Measurements from ENCODE around the gene DENND2D. TPM values are rescaled to one million over a fixed set of nuclear protein-coding genes. Genes with fewer than 3 reads are reported as not detected.

DENND2D gene
- total RNA-seq, 1 donor: 4.7 TPM

DNA sequence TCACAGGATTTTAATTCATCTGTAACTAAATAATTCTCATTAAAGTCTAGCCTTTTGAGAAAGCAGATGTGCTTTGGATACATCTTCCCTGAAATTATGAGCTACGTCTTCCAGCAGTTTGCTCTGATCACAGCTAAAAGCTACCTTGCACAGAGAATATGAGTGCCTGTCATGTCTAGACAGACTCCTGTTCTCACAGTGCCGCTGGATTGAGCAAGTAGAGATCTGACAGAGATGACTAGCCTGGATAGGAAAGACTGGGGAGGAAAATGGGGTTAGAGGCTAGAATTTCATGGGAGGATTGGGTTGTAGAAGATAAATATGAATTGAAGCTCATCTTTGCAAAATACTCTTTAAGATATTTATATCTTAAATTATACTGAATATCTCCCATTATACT lies 36.3 kb downstream of the DENND2D start:
- H3K27ac ChIP-seq (ENCODE audit: low read depth, low read length): no peak overlapping the region
- no peaks in the 10 kb centered on the region for H3K27me3 ChIP-seq (ENCODE audit: insufficient read depth, low read length)
- H3K36me3 ChIP-seq (ENCODE audit: insufficient read depth, low read length): peaks cover 16% of the 10 kb centered on the region
- H2AFZ ChIP-seq (ENCODE audit: low read length): no peak overlapping the region
- DNase-seq (ENCODE audit: insufficient read length, low spot score, missing footprints): no peak
- no peaks in the 10 kb centered on the region for H3K4me1 ChIP-seq (ENCODE audit: insufficient read depth, low read length)
- H3K4me2 ChIP-seq (ENCODE audit: insufficient read depth, low read length): no peak overlapping the region
- H3K79me2 ChIP-seq (ENCODE audit: insufficient read depth, low read length): peaks cover 4% of the 10 kb centered on the region
- H3K9me3 ChIP-seq (ENCODE audit: low read depth, low read length): no peaks in the 10 kb centered on the region
- no peaks in the 10 kb centered on the region for H4K20me1 ChIP-seq (ENCODE audit: insufficient read depth, low read length)
- no peak overlapping the region for H3K4me3 ChIP-seq (ENCODE audit: insufficient read depth, low read length)
- TF ChIP-seq, protein P1, sequence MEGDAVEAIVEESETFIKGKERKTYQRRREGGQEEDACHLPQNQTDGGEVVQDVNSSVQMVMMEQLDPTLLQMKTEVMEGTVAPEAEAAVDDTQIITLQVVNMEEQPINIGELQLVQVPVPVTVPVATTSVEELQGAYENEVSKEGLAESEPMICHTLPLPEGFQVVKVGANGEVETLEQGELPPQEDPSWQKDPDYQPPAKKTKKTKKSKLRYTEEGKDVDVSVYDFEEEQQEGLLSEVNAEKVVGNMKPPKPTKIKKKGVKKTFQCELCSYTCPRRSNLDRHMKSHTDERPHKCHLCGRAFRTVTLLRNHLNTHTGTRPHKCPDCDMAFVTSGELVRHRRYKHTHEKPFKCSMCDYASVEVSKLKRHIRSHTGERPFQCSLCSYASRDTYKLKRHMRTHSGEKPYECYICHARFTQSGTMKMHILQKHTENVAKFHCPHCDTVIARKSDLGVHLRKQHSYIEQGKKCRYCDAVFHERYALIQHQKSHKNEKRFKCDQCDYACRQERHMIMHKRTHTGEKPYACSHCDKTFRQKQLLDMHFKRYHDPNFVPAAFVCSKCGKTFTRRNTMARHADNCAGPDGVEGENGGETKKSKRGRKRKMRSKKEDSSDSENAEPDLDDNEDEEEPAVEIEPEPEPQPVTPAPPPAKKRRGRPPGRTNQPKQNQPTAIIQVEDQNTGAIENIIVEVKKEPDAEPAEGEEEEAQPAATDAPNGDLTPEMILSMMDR (IDR thresholded peaks at IDR 0.05; ENCODE audit: extremely low read depth, low read depth, low read length): no peak

DNA sequence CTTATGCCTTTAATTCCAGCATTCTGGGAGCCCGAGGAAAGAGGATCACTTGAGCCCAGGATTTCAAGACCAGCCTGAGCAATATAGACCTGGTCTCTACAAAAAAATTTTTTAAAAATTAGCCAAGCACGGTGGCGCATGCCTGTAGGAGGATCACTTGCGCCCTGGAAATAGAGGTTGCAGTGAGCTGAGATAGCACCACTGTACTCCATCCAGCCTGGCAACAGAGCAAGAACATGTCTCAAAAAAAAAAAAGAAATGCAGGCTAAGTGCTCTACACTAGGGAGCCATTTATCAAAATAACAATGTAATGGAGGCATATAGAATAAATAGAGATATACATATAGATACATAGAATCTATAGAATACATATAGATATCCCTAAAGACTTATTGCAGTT lies 37.1 kb downstream of the DENND2D start:
- H3K27me3 ChIP-seq (ENCODE audit: insufficient read depth, low read length): no peaks in the 10 kb centered on the region
- H4K20me1 ChIP-seq (ENCODE audit: insufficient read depth, low read length): no peaks in the 10 kb centered on the region
- no peak overlapping the region for H3K4me2 ChIP-seq (ENCODE audit: insufficient read depth, low read length)
- no peaks in the 10 kb centered on the region for H3K9me3 ChIP-seq (ENCODE audit: low read depth, low read length)
- peaks cover 8% of the 10 kb centered on the region for H3K79me2 ChIP-seq (ENCODE audit: insufficient read depth, low read length)
- H3K4me1 ChIP-seq (ENCODE audit: insufficient read depth, low read length): no peaks in the 10 kb centered on the region
- H3K36me3 ChIP-seq (ENCODE audit: insufficient read depth, low read length): peaks cover 12% of the 10 kb centered on the region
- no peak overlapping the region for H3K27ac ChIP-seq (ENCODE audit: low read depth, low read length)
- TF ChIP-seq, protein P1 (IDR thresholded peaks at IDR 0.05; ENCODE audit: extremely low read depth, low read depth, low read length): no peak
- no peak overlapping the region for H2AFZ ChIP-seq (ENCODE audit: low read length)
- no peak for DNase-seq (ENCODE audit: insufficient read length, low spot score, missing footprints)
- H3K4me3 ChIP-seq (ENCODE audit: insufficient read depth, low read length): no peak overlapping the region

DNA sequence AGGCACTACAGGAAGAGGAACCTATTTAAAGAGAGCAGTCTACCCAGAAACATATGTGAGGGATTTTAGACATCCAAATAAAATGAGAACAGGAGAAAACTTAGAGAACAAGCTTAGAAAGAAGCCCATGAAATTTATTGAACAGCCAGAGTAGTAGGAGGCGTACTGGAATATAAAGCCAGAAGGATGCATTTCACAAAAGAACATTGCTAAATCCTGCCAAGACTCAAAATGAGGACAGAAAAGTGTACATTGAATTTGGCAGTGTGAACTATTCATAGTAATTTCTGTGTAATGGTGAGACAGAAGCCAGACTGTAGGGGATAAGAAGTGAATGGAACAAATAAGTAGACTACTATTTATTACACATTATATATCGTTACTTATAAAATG lies 38.0 kb downstream of the DENND2D start:
- no peak for DNase-seq (ENCODE audit: insufficient read length, low spot score, missing footprints)
- Histone ChIP-seq H3K9me3 (ENCODE audit: low read depth, low read length) (no peaks in the 10 kb centered on the region), H2AFZ (ENCODE audit: low read length) (no peak overlapping the region), H3K4me2 (ENCODE audit: insufficient read depth, low read length) (no peak overlapping the region), H4K20me1 (ENCODE audit: insufficient read depth, low read length) (peaks cover 1% of the 10 kb centered on the region), H3K79me2 (ENCODE audit: insufficient read depth, low read length) (peaks cover 12% of the 10 kb centered on the region), H3K4me3 (ENCODE audit: insufficient read depth, low read length) (no peak overlapping the region), H3K27me3 (ENCODE audit: insufficient read depth, low read length) (no peaks in the 10 kb centered on the region), H3K27ac (ENCODE audit: low read depth, low read length) (no peak overlapping the region), H3K36me3 (ENCODE audit: insufficient read depth, low read length) (peaks cover 7% of the 10 kb centered on the region), H3K4me1 (ENCODE audit: insufficient read depth, low read length) (no peaks in the 10 kb centered on the region)
- TF ChIP-seq, protein P1 (IDR thresholded peaks at IDR 0.05; ENCODE audit: extremely low read depth, low read depth, low read length): no peak

DNA sequence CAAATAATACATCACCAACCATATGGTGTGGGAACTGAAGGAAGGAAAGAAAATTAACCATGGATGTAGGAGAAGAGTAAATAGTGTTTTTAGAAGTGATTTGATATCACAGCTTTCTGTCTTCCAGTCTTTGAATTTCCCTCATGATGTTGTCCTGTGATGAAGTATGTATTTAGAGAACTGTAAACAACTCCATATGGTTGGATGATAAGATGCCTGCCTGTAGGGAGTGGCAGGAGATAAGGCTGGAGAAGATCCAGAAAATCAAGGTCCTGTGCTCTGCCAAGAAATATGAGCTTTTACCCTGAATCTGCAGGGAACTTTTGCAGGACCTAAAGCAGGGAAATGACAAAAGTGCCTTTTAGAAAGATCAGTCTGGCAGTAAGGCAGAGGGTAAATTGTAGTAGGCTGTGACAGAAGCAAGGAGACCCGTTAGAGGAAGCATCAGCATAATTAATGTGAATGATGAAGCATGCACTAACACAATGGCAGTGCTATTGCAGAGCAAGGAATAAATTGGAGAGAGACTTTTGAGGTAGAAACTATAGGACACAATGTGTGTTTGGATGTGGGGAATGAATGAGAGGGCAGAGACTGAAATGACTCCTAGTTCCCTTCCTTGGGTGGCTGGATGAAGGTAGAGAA lies 38.5 kb downstream of the DENND2D start:
- H3K27ac ChIP-seq (ENCODE audit: low read depth, low read length): no peak overlapping the region
- H3K4me3 ChIP-seq (ENCODE audit: insufficient read depth, low read length): no peak overlapping the region
- H3K36me3 ChIP-seq (ENCODE audit: insufficient read depth, low read length): peaks cover 7% of the 10 kb centered on the region
- peaks cover 16% of the 10 kb centered on the region for H3K79me2 ChIP-seq (ENCODE audit: insufficient read depth, low read length)
- no peaks in the 10 kb centered on the region for H3K27me3 ChIP-seq (ENCODE audit: insufficient read depth, low read length)
- no peak for DNase-seq (ENCODE audit: insufficient read length, low spot score, missing footprints)
- no peak overlapping the region for H2AFZ ChIP-seq (ENCODE audit: low read length)
- H3K4me2 ChIP-seq (ENCODE audit: insufficient read depth, low read length): no peak overlapping the region
- H3K9me3 ChIP-seq (ENCODE audit: low read depth, low read length): no peaks in the 10 kb centered on the region
- TF ChIP-seq, protein P1 (IDR thresholded peaks at IDR 0.05; ENCODE audit: extremely low read depth, low read depth, low read length): no peak
- peaks cover 3% of the 10 kb centered on the region for H4K20me1 ChIP-seq (ENCODE audit: insufficient read depth, low read length)
- no peaks in the 10 kb centered on the region for H3K4me1 ChIP-seq (ENCODE audit: insufficient read depth, low read length)
